Hepatocyte (in vitro differentiated cells): ENCODE data around the gene DLX1.

Experiments used
- EZH2 ChIP-seq: fragments of 200-600 bp; sonication (generic); IDR thresholded peaks from 2 replicates; pipeline ENCODE4 v1.6.1; 2016; ENCODE audit warnings: antibody characterized with exemption, mild to moderate bottlenecking, borderline replicate concordance
- TF ChIP-seq, protein P1 (sequence below): fragments of 200-600 bp; sonication (generic); IDR thresholded peaks from 2 replicates; pipeline ENCODE4 v1.5.1; 2016; ENCODE audit warnings: antibody characterized with exemption, mild to moderate bottlenecking; ENCODE audit not compliant: poor library complexity

DNA sequence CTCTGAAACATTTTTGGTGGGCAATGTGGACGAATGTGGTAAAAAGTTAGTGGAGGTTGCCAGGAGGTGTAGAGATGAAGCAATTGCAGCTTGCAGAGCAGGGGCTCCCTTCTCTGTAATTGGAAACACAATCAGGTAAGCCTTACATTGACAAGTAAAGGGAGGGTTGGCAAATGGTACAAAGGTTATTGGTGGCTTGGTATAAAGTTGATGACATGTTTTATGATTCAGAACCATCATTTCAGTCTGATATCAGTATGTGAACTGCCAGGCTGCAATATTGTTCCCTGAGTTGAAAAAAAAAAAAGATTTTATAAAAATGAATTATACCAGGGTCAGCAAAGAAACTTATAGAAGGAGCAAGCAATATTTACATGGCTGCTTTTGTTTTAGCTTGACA is 14.4 kb upstream of the DLX1 start:
- TF ChIP-seq, protein P1, sequence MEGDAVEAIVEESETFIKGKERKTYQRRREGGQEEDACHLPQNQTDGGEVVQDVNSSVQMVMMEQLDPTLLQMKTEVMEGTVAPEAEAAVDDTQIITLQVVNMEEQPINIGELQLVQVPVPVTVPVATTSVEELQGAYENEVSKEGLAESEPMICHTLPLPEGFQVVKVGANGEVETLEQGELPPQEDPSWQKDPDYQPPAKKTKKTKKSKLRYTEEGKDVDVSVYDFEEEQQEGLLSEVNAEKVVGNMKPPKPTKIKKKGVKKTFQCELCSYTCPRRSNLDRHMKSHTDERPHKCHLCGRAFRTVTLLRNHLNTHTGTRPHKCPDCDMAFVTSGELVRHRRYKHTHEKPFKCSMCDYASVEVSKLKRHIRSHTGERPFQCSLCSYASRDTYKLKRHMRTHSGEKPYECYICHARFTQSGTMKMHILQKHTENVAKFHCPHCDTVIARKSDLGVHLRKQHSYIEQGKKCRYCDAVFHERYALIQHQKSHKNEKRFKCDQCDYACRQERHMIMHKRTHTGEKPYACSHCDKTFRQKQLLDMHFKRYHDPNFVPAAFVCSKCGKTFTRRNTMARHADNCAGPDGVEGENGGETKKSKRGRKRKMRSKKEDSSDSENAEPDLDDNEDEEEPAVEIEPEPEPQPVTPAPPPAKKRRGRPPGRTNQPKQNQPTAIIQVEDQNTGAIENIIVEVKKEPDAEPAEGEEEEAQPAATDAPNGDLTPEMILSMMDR: no peak
- TF ChIP-seq EZH2: no peak
